IMR-90 (cell line): Measurements from ENCODE around the gene GRM5. TPM values are rescaled to one million over a fixed set of nuclear protein-coding genes. Genes with fewer than 3 reads are reported as not detected.

Experiments
- ATAC-seq: fragments of 200-7000 bp; cut with Tn5 transposase; 2 replicates; pipeline ENCODE4 v1.9.1; 2020; ENCODE audit warnings: low read depth, mild to moderate bottlenecking, moderate library complexity
- BruUV-seq: library from RNA; stranded (reverse); fragments of 400-500 nt; replicated peaks from 2 replicates; lab custom pipeline; 2021; lab: Mats Ljungman, UMichigan
- CTCF ChIA-PET: fragments of 300-600 bp; formaldehyde crosslinking; extraction: SDS; loops from one replicate; lab custom pipeline; 2021; ENCODE audit warnings: antibody characterized with exemption; lab: Yijun Ruan, JAX
- POLR2A ChIA-PET: fragments of 300-600 bp; sonication (Branson Sonifier 250); formaldehyde crosslinking; loops from one replicate; lab custom pipeline; 2022; ENCODE audit warnings: antibody characterized with exemption; ENCODE audit not compliant: unreplicated experiment; lab: Charles Lee
- DNase-seq: peaks from one replicate; pipeline ENCODE4 v3.0.0; 2013
- H2AFZ ChIP-seq: replicated peaks from 2 replicates; pipeline ENCODE3; 2013; ENCODE audit warnings: low read length, mild to moderate bottlenecking; ENCODE audit not compliant: poor library complexity
- H2AK5ac ChIP-seq: 2 replicates; pipeline ENCODE4 v1.6.1; 2013; ENCODE audit warnings: low read depth, low read length, inconsistent platforms
- H2AK9ac ChIP-seq: replicated peaks from 2 replicates; pipeline ENCODE3; 2013; ENCODE audit warnings: mild to moderate bottlenecking, low read depth, low read length, moderate library complexity; ENCODE audit not compliant: poor library complexity
- H2BK120ac ChIP-seq: 2 replicates; pipeline ENCODE4 v1.6.1; 2013; ENCODE audit warnings: low read depth, low read length, inconsistent platforms
- H2BK15ac ChIP-seq: 3 replicates; pipeline ENCODE4 v1.6.1; 2013; ENCODE audit warnings: low read depth, low read length, inconsistent platforms
- H2BK20ac ChIP-seq: 2 replicates; pipeline ENCODE4 v1.6.1; 2013; ENCODE audit warnings: low read depth, mild to moderate bottlenecking, inconsistent platforms, low read length, moderate library complexity
- H2BK5ac ChIP-seq: 2 replicates; pipeline ENCODE4 v1.6.1; 2013; ENCODE audit warnings: mild to moderate bottlenecking, low read depth, low read length, inconsistent platforms; ENCODE audit not compliant: poor library complexity, severe bottlenecking
- H3K14ac ChIP-seq: replicated peaks from 2 replicates; pipeline ENCODE4 v1.6.1; 2013; ENCODE audit warnings: low read depth, low read length, inconsistent platforms
- H3K18ac ChIP-seq: 2 replicates; pipeline ENCODE4 v1.6.1; 2013; ENCODE audit warnings: low read depth, low read length, control low read depth
- H3K23ac ChIP-seq: 2 replicates; pipeline ENCODE4 v1.6.1; 2013; ENCODE audit warnings: low read depth, low read length, inconsistent platforms
- H3K27ac ChIP-seq: 2 replicates; pipeline ENCODE4 v1.5.1; 2013; ENCODE audit warnings: mild to moderate bottlenecking, control low read depth, low read length; ENCODE audit not compliant: insufficient read depth
- H3K27me3 ChIP-seq: 2 replicates; pipeline ENCODE4 v1.6.1; 2013; ENCODE audit warnings: low read length; ENCODE audit not compliant: control insufficient read depth, insufficient read depth
- H3K36me3 ChIP-seq: 2 replicates; pipeline ENCODE4 v1.6.1; 2013; ENCODE audit warnings: low read length, mixed read lengths; ENCODE audit not compliant: control insufficient read depth, insufficient read depth
- H3K4ac ChIP-seq: 2 replicates; pipeline ENCODE4 v1.6.1; 2013; ENCODE audit warnings: low read depth, low read length, inconsistent platforms
- H3K4me1 ChIP-seq: 2 replicates; pipeline ENCODE4 v1.6.1; 2013; ENCODE audit warnings: low read length, mixed read lengths; ENCODE audit not compliant: control insufficient read depth, insufficient read depth
- H3K4me2 ChIP-seq: 2 replicates; pipeline ENCODE4 v1.6.1; 2013; ENCODE audit warnings: low read depth, mild to moderate bottlenecking, control low read depth, low read length, moderate library complexity
- H3K4me3 ChIP-seq: 2 replicates; pipeline ENCODE4 v1.5.1; 2013; ENCODE audit warnings: low read depth, mild to moderate bottlenecking, control low read depth, low read length, moderate library complexity; ENCODE audit not compliant: insufficient read depth
- H3K56ac ChIP-seq: 2 replicates; pipeline ENCODE4 v1.6.1; 2013; ENCODE audit warnings: low read length, inconsistent platforms; ENCODE audit not compliant: insufficient read depth; ENCODE audit errors: extremely low read depth
- H3K79me1 ChIP-seq, 2 experiments: 2 replicates each; pipeline ENCODE4 v1.6.1; 2013; ENCODE audit warnings: low read length in 2 of 2, inconsistent platforms in 1 of 2, low read depth in 1 of 2
- H3K9ac ChIP-seq: 2 replicates; pipeline ENCODE4 v1.6.1; 2013; ENCODE audit warnings: low read depth, low read length, control low read depth
- H3K9me1 ChIP-seq: 2 replicates; pipeline ENCODE4 v1.6.1; 2013; ENCODE audit warnings: low read length, inconsistent platforms; ENCODE audit not compliant: insufficient read depth
- H3K9me3 ChIP-seq: 2 replicates; pipeline ENCODE4 v1.6.1; 2013; ENCODE audit warnings: low read length; ENCODE audit not compliant: control insufficient read depth, insufficient read depth
- H4K20me1 ChIP-seq: 2 replicates; pipeline ENCODE4 v1.6.1; 2013; ENCODE audit warnings: low read length, inconsistent platforms; ENCODE audit not compliant: insufficient read depth
- H4K5ac ChIP-seq: 2 replicates; pipeline ENCODE4 v1.6.1; 2013; ENCODE audit warnings: mild to moderate bottlenecking, low read depth, low read length, control low read depth
- H4K8ac ChIP-seq, 2 experiments: 2 replicates each; pipeline ENCODE4 v1.6.1; 2013; ENCODE audit warnings: low read depth in 2 of 2, low read length in 2 of 2, control low read depth in 1 of 2, inconsistent platforms in 1 of 2
- H4K91ac ChIP-seq: 2 replicates; pipeline ENCODE4 v1.6.1; 2013; ENCODE audit warnings: low read depth, low read length, inconsistent platforms; ENCODE audit not compliant: insufficient read depth
- CEBPB ChIP-seq: IDR thresholded peaks from 2 replicates; pipeline ENCODE4 v1.6.1; 2012; ENCODE audit warnings: low read depth, low read length, improper control_type of control experiment
- MAFK ChIP-seq: IDR thresholded peaks from 2 replicates; pipeline ENCODE4 v1.6.1; 2012; ENCODE audit warnings: low read depth, low read length, improper control_type of control experiment
- MAZ ChIP-seq: IDR thresholded peaks from 2 replicates; pipeline ENCODE4 v1.6.1; 2012; ENCODE audit warnings: low read depth, mild to moderate bottlenecking, low read length, improper control_type of control experiment, moderate library complexity, borderline replicate concordance
- MXI1 ChIP-seq: IDR thresholded peaks from 2 replicates; pipeline ENCODE4 v1.6.1; 2012; ENCODE audit warnings: low read depth, mild to moderate bottlenecking, low read length, moderate library complexity, borderline replicate concordance
- RAD21 ChIP-seq: IDR thresholded peaks from 2 replicates; pipeline ENCODE4 v1.6.1; 2012; ENCODE audit warnings: low read length, improper control_type of control experiment
- USF2 ChIP-seq: fragments of 150-350 bp; IDR thresholded peaks from 2 replicates; pipeline ENCODE4 v1.6.1; 2017; ENCODE audit warnings: mild to moderate bottlenecking, antibody characterized with exemption, low read length, low read depth
- WGBS, 2 experiments: methylation state at CpG; one replicate each; pipeline versions ENCODE4 v1.1.5 to v1.1.7; 2013; ENCODE audit warnings: missing lambda C conversion rate in 2 of 2; ENCODE audit not compliant: insufficient read length in 1 of 2; ENCODE audit errors: extremely low coverage in 2 of 2; 5-methylcytosine and 5-hydroxymethylcytosine counted together
- dilution Hi-C: fragments of 300-500 bp; cut with HindIII; formaldehyde crosslinking; loops from one replicate; pipeline ENCODE4 v1.14.3; 2018; ENCODE audit warnings: low sequenced_read_pairs; ENCODE audit not compliant: unreplicated experiment
- in situ Hi-C: fragments of 300-500 bp; cut with MboI; formaldehyde crosslinking; loops from 3 replicates; pipeline ENCODE4 v1.14.3; 2019; ENCODE audit warnings: low sequenced_read_pairs, inconsistent platforms, mixed read lengths
- intact Hi-C: fragments of 100-400 bp; cut with micrococcal nuclease; formaldehyde crosslinking; loops from 2 replicates; pipeline ENCODE4 v1.10.0; 2022
- polyA plus RNA-seq, 3 experiments: library from polyadenylated mRNA; depleted of rRNA; stranded (reverse); fragments of >200 nt; gene quantifications; 2 replicates each; pipeline ENCODE4 v1.2.3, GENCODE V29; 2012; ENCODE audit warnings: low replicate concordance in 1 of 3
- total RNA-seq: library from RNA; depleted of rRNA; stranded (reverse); fragments of >200 nt; gene quantifications from 2 replicates; pipeline ENCODE4 v1.2.3, GENCODE V29; 2012

The GRM5 gene
- total and polyA plus RNA-seq, 2 of the 4 experiments (the other 2 are of a cell fraction), result under 0.01 TPM

GRCh38 chr11:88709567-88709966, 356.2 kb downstream of the GRM5 start:
- intact Hi-C loops (no loop called here), dilution Hi-C loops (no loop called here), in situ Hi-C loops (no loop called here)
- Histone ChIP-seq H4K20me1 (no peaks in the 10 kb centered on the region), H3K9ac (no peak overlapping the region), H3K36me3 (no peaks in the 10 kb centered on the region), H3K4me2 (no peak overlapping the region), H2AK9ac (no peak overlapping the region), H3K9me3 (no peaks in the 10 kb centered on the region), H3K4me1 (no peaks in the 10 kb centered on the region), H4K8ac (no peak overlapping the region), H3K4me3 (no peak overlapping the region), H3K14ac (no peak overlapping the region), H2AK5ac (no peak overlapping the region), H3K23ac (no peak overlapping the region), H4K91ac (no peak overlapping the region), H3K79me1 (no peaks in the 10 kb centered on the region), H2BK5ac (no peak overlapping the region), H3K56ac (no peak overlapping the region), H3K9me1 (no peaks in the 10 kb centered on the region), H2BK15ac (no peak overlapping the region), H3K4ac (no peak overlapping the region), H2BK20ac (no peak overlapping the region), H3K27ac (no peak overlapping the region), H4K5ac (no peak overlapping the region), H3K18ac (no peak overlapping the region), H3K27me3 (no peaks in the 10 kb centered on the region), H2BK120ac (no peak overlapping the region), H2AFZ (no peak overlapping the region)
- ATAC-seq (no peak), DNase-seq (no peak)
- ChIA-PET POLR2A (no interaction called here), CTCF (no interaction called here)
- BruUV-seq, result no TSS peak
- WGBS, 2 experiments, result no CpG with 5 or more reads among the region's 1 CpG
- TF ChIP-seq USF2 (no peak), CEBPB (no peak), MAZ (no peak), MAFK (no peak), MXI1 (no peak), RAD21 (no peak)
